ENCODE data around the gene GAS6.

The GAS6 gene

GRCh38 chr13:113851826-113852535, 11.9 kb downstream of the GAS6 start:
- no peak for DNase-seq (ENCODE audit: low spot score)

GRCh38 chr13:113851480-113851803, 12.4 kb downstream of the GAS6 start:
- no peak for DNase-seq (ENCODE audit: low spot score)

- DNase-seq (ENCODE audit: low spot score) = no peak
These were observed 13.0 kb downstream of the GAS6 start for GRCh38 chr13:113850722-113851479.

- DNase-seq (ENCODE audit: low spot score) = no peak
These were observed 13.7 kb downstream of the GAS6 start for GRCh38 chr13:113849981-113850721.

GRCh38 chr13:113849546-113849945, 14.3 kb downstream of the GAS6 start:
- no peak for DNase-seq (ENCODE audit: low spot score)

- DNase-seq (ENCODE audit: low spot score) = no peak
These were observed 15.2 kb downstream of the GAS6 start for GRCh38 chr13:113848431-113849260.

- no peak for DNase-seq (ENCODE audit: low spot score)
These were observed 15.9 kb downstream of the GAS6 start for GRCh38 chr13:113848020-113848419.

GRCh38 chr13:113846636-113847318, 17.1 kb downstream of the GAS6 start:
- DNase-seq (ENCODE audit: low spot score) = no peak

- DNase-seq (ENCODE audit: low spot score) = no peak
These were observed 17.9 kb downstream of the GAS6 start for GRCh38 chr13:113845723-113846635.

- DNase-seq (ENCODE audit: low spot score) = no peak
These were observed 18.8 kb downstream of the GAS6 start for GRCh38 chr13:113845055-113845454.

- no peak for DNase-seq (ENCODE audit: low spot score)
These were observed 19.9 kb downstream of the GAS6 start for GRCh38 chr13:113843864-113844556.

GRCh38 chr13:113843063-113843654, 20.7 kb downstream of the GAS6 start:
- DNase-seq (ENCODE audit: low spot score) = no peak

- DNase-seq (ENCODE audit: low spot score) = no peak
These were observed 21.4 kb downstream of the GAS6 start for GRCh38 chr13:113842336-113843062.

GRCh38 chr13:113841353-113841650, 22.6 kb downstream of the GAS6 start:
- DNase-seq (ENCODE audit: low spot score) = no peak

GRCh38 chr13:113840541-113841352, 23.1 kb downstream of the GAS6 start:
- no peak for DNase-seq (ENCODE audit: low spot score)

- DNase-seq (ENCODE audit: low spot score) = no peak
These were observed 24.2 kb downstream of the GAS6 start for GRCh38 chr13:113839536-113840204.

GRCh38 chr13:113838711-113839201, 25.1 kb downstream of the GAS6 start:
- no peak for DNase-seq (ENCODE audit: low spot score)
